ENCODE measurements around the gene KCNN4.
"Not testable (repeated sequence)": the region's sequence is repeated elsewhere in the genome, so short reads cannot be mapped to it uniquely, and the experiment has no call there.

Gene KCNN4

DNA sequence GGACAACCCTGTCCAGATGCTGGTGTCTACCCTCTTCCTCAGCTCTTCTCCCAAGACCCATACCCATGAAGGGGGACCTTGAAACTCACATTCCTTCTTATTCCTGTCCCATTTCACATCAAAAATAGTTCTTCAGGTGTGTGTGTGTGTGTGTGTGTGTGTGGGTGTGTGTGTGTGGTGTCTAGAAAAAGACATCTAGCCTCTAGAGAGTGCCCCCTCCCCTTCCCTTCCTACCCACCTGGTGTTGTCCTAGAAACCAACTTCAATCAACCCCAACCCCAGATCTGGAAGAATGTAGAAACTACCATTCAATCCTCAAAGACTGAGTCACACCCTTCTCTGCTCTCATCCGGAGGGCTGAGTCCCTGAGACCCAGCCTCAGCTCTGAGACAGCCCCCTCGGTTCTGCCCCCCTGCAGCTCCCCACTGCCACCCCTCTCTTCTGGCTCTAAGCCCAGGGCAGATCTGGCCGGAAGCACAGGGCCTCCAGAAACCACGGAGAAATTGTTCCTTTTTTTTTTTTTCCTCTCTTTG lies 3.5 kb downstream of the KCNN4 start:
- in situ Hi-C loops (cut with MboI; ENCODE audit: low sequenced_read_pairs), result loop anchor here (25.0 kb wide), 1 partner anchor 315 kb away; the partner anchor contains the start of gene LYPD3

DNA sequence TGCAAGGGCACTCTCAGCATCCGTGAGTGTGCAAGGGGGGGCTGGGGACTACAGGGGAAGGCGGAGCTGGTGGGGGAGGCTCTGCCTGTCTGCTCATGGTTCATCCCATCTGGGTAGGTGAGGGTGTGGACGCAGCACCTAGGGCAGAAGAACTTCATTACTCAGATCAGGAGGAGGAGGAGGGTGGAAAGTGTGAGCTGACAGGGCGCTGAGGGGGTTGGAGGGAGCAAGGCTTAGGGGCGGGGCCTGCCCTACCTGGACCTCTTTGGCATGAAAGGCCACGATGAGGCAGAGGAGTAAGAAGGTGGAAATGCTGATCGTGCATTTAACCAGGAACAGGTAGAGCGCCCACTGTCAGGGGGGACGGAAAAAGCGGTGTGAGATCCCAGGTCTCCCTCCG lies 4.5 kb downstream of the KCNN4 start:
- in situ Hi-C loops (cut with MboI; ENCODE audit: low sequenced_read_pairs), result loop anchor here (25.0 kb wide), 1 partner anchor 314 kb away; the partner anchor contains the start of gene LYPD3

DNA sequence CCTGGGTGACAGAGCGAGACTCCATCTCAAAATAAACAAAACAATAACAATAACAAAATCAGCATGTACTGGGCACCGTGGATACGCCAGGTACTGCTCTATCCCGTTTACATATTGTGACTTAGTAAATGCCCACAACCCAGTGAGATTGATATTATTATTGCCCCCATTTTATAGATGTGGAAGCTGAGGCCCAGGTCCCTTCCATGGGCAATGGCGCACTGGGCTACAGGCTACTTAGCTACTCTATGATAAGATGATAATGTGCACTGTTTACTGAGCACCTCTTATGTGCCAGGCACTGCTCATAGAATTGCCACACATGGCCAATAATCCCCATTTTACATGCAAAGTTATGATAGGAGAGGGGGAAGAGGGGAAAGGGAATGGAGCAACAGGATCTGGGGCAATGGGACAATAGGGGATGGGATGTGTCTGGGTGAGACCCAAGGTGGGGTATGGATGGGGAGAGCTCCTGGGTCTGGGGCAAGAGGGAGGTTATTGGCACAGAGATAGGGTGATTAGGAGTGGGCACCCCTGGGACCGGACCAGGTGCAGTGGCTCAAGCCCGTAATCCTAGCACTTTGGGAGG lies 5.4 kb downstream of the KCNN4 start:
- in situ Hi-C loops (cut with MboI; ENCODE audit: low sequenced_read_pairs), result loop anchor here (25.0 kb wide), 1 partner anchor 313 kb away; the partner anchor contains the start of gene LYPD3

DNA sequence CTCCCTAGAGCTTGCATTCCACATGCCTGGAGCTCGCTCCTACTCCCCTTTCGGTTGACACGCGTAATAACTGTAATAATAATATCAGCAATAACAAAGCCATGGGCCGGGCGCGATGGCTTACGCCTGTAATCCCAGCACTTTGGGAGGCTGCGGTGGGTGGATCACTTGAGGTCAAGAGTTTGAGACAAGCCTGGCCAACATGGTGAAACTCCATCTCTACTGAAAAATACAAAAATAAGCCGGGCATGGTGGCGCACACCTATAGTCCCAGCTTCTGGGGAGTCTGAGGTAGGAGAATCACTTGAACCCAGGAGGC lies 5.9 kb downstream of the KCNN4 start:
- in situ Hi-C loops (cut with MboI; ENCODE audit: low sequenced_read_pairs), result loop anchor here (25.0 kb wide), 1 partner anchor 313 kb away; the partner anchor contains the start of gene LYPD3

DNA sequence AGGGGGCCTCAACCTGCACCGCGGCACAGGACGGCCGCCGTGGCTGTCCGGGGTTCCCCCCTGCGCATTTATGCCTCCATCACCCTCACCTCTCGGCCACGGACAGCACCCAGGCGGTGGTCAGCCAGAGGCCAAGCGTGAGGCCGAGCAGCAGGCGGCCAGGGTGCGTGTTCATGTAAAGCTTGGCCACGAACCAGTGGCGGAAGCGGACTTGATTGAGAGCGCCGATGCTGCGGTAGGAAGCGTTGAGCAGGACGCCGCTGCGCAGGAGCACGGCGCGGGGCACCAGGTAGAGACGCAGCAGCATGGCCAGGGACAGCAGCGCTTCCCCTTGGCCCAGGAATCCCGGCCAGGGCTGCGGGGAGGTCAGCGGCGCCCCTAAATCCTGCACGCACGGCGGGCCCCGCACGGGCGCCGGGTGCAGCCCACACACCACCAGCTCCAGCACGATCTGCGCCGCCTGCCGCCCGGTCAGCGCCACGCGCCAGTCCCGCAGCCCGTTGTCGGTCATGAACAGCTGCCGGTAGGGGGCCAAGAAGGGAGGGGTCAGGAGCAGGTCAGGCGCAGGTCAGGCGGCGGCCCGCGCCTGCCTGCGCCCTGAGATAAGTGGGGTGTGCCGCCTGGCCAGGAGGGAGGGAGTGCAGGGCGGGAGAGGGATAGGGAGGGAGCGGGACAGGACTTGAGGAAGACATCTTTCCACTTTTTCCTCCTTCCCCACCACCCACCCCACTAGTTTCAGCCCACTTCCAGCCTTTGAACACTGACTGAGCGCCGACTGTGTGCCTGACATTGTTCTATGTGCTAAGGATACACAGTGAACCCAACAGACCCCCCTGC lies 6.5 kb downstream of the KCNN4 start:
- in situ Hi-C loops (cut with MboI; ENCODE audit: low sequenced_read_pairs), result no loop called here

DNA sequence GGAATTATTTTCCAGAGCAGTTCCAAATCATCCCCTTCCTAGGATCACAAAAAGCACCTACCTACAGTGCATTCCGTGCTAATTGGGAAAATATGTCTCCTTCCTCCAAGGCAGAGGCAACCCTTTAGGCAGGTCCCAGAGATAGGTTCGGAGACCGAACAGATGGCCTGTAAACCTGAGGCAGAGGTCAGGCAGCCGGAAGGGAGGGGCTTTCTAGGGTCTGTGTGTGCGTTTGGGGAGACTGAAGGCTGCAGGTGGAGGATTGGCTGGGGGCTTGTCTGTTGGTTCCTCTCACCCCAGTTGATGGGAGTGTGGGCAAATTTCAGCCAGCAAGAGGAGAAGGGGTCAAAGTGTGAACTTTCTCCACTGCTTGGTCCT lies 7.1 kb downstream of the KCNN4 start:
- in situ Hi-C loops (cut with MboI; ENCODE audit: low sequenced_read_pairs), result no loop called here

DNA sequence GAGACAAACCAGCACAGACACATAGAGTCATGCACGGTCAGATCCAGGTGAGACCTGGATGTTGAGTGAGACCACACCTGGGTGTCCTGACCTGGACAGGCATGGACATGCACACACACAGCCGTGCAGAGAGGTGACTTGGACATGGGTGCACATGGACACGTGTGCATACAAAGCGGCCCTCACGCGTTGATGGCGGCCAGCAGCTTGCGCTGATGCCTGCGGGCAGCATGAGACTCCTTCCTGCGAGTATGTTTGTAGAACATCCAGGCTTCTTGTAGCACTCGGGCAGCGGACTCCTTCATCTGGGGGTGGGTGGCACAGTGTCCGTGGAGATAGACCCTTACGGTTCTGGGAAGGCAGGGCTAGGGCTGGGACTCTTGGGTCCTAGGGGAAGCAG lies 11.5 kb downstream of the KCNN4 start:
- in situ Hi-C loops (cut with MboI; ENCODE audit: low sequenced_read_pairs), result no loop called here

DNA sequence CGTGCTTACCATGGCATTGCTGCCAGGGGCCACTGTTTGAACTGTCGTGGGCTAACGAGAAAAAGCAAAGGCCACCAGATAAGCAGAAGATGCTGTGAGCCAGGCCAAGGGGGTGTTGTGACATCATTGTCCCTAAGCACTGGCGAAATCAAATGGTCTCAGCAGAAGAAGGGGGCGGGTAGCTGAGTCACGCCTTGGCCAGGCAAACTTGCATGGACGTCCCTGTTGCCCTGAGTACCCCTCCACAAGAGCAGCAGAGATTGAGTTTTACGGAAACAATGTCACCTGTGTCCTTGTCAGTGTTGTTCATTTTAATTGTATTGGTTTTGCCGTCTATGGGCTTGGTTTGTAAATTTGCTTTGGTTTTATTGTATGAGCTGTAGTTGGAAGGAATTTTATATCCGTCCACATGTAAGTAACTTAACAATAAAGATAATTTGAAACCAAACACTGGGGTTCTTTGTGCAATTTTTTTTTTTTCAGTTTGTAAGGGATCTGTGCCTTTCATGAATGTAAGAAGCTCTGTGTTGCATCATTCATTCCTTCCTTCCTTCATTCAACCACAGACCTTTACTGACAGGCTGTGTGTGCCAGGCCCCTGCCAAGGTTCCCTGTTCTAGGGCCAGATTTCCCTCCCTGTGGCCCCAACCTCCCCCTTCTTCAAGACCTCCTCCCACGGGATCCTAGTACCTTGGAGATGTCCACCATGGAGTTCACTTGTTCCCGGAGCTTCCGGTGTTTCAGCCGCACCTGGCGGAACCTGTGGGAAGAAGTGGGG lies 12.3 kb downstream of the KCNN4 start:
- in situ Hi-C loops (cut with MboI; ENCODE audit: low sequenced_read_pairs), result no loop called here

DNA sequence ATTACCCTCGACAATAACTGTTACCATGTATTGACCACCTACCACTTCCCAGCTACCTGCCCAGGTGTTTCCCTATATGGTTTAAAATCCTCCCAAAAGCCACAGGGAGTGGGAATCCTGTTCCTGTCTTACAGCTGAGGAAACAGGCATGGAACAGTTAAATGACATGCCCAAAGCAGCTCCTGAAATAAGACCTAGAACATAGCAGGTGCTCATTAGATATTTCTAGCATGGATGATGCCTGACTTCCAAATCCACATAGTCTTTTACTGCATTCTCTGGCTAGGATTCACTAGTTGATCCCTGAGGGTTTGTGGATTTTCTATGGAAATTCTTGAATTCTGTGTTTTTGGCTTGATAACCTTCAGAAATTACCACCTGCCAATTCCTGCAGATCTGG lies 13.0 kb downstream of the KCNN4 start:
- in situ Hi-C loops (cut with MboI; ENCODE audit: low sequenced_read_pairs), result no loop called here

DNA sequence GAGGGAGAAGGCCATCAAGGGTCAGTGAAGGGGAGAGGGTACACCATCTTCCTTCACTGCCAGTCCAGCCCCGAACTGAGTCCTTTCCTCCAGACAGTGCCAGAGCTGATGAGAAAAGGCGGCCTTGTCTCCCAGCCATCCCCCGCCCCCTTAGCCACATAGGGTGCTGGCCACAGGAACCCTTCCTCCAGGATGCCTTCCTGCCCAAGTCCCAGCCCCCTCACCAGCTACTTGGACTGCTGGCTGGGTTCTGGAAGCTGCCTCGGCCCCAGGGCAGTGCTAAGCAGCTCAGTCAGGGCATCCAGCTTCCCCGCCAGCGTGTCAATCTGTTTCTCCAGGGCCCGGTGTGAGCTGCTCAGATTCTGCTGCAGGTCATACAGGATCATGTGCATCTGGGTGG lies 13.5 kb downstream of the KCNN4 start:
- in situ Hi-C loops (cut with MboI; ENCODE audit: low sequenced_read_pairs), result no loop called here

DNA sequence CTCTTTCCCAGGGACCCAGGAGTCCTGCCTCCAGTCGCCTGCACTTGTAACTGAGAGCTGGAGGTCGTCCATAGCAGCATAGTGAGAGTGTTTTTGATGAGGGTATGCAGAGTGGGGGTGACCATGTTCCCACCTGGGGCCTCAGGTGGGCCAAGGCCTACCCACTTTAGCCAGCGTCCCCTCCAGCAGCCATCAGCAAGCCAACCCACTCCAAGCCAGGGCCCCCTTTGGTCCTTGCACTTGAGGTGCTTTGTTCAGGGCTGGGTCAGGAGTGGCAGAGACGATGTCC lies 14.1 kb downstream of the KCNN4 start:
- in situ Hi-C loops (cut with MboI; ENCODE audit: low sequenced_read_pairs), result no loop called here

DNA sequence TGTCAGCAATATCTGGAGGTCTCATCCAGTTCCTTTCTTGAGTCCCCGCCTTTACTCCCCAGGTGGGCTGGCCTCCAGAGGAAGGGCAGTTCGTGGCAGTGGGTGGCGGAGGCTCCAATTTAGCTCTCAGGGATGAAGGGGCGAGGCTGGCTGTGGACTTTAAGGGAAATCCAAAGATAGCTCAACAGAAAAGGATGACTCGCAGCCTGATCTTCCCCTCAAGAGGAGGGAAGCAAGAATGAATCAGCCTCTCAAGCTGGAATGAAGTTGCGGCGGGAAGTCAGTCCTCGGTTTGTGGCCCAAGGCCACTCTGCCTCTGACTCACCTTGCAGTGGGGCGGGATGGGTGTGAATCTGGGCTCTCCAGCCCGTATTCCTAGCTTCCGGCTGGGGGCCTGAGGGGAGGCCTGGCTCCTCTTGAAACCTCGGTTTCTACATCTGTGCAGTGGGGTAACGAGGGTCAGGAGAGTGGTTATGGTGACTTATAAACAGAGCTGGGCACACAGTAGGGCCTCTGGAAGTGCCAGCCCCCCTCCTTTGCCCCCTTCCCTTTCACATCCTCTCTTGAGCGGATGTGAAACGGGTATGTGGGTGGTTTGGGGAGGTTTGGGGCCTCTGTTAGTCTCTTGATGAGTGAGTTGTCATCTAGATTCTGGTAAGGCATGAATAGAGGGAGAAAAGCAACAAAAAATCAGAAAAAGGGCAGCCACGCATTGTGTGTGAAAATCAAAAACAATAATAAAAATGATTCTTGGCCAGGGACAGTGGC lies 15.5 kb downstream of the KCNN4 start:
- in situ Hi-C loops (cut with MboI; ENCODE audit: low sequenced_read_pairs), result no loop called here

DNA sequence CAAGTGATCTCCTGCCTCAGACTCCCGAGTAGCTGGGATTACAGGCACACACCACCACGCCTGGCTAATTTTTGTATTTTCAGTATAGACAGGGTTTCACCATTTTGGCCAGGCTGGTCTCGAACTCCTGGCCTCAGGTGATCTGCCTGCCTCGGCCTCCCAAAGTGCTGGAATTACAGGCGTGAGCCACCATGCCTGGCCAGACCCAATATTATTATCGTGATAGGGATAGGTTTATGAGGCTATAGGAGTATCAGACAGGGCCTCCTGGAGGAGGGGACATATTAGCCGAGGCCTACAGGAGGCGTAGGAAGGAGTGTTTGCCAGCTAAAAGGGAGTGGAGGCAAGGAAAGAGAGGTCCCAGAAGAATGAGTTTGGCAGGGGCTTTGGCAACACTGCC lies 16.1 kb downstream of the KCNN4 start:
- in situ Hi-C loops (cut with MboI; ENCODE audit: low sequenced_read_pairs), result not testable (repeated sequence)

DNA sequence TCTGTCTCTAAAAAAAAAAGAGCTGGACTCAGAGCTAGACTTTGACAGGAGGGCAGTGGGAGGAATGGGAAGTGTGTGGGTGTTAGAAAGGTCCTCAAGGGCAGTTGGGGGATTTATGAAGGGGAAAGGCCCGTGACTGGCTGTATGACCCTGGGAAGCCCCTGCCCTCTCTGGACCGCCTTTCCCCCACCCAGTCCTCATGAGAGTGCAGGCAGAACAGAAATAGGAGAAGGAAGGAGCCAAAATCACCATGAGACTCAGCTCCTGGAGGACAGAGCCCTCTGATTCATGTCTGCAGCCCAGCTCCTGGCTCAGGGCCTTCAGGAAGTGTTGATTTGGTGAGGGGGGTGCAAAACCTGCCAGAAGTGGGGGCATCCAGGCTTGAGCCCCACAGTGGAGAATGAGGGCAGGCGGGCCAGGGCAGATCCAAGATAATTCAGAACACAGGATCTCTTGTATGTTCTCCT lies 17.3 kb downstream of the KCNN4 start:
- in situ Hi-C loops (cut with MboI; ENCODE audit: low sequenced_read_pairs), result no loop called here

DNA sequence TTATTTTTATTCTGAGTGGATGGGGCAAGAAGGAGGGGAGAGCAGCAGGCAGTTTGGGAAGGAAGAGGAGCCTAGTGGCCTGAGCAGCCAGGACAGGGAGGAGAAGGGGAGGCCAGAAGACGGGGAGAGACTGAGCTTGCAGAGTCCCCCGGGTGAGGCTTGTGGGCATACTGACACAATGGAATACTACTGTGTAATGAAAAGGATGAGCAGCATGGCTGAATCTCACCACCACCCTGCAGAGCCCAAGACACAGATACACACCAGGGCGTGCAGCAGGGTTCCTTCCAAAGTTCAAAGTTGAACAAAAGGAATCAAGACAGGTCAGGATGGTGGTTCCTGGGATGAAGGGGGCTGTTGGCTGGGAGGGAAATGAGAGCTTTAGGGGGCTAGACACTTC lies 18.0 kb downstream of the KCNN4 start:
- in situ Hi-C loops (cut with MboI; ENCODE audit: low sequenced_read_pairs), result no loop called here

DNA sequence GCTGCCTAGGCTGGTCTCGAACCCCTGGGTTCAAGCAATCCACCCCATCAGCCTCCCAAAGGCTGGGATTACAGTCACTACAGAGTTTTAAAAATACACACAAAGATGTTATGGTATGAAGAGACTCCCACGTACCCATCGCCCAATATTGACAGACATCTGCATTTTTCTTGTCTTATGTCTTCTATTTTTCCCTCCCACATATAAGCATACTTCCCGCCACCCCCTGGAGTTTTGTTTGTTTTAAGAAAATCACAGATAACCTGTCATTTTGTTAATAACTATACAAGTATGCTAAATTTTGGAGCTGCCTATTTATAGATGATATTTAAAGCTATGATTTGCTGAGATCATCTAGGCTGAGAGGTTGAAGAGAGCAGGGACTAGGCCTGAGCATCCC lies 19.8 kb downstream of the KCNN4 start:
- in situ Hi-C loops (cut with MboI; ENCODE audit: low sequenced_read_pairs), result no loop called here

DNA sequence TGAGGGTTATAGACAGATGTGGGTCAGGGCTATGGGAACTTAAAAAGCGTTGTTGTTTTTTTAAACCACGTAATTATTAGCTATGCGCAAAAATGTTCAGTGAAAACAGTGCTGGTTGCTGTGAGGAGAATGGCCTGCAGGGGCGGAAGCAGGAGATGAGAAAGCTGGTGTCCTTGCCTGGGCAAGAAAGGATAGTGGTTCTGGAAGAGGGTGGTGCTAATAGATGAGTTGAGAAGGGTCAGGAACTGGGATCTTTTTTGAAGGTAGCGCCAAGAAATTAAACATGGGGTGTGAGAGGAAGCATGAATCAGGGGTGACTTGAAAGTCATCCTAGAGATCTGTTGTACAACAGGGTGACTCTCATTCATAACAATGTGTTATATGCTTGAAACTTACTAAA lies 21.3 kb downstream of the KCNN4 start:
- in situ Hi-C loops (cut with MboI; ENCODE audit: low sequenced_read_pairs), result no loop called here

DNA sequence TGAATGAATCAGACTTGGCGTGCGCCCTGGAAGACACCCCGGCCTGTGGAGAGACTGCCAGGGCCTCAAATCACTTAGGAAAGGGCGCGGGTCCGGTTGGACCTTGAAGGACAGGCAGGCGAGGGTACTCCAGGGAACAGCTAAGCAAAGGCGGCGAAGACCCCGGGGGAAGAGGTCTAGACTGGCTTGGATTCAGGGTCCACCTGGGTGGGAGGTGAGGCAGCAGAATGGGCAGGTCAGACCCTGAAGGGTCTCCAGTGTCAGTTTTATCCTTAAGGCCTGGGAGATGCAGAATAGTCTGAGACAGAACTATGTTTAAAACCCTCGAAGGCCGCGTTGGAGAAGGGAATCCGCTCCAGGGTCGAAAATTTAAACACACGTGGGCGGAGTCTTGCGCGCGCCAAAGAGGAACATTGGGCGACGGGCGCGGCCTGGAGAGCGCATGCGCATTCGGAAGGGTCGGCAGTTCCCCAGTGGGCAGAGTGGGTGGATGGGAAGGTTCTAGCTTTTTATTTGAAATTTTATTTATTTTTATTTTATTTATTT lies 25.4 kb downstream of the KCNN4 start:
- in situ Hi-C loops (cut with MboI; ENCODE audit: low sequenced_read_pairs), result no loop called here

DNA sequence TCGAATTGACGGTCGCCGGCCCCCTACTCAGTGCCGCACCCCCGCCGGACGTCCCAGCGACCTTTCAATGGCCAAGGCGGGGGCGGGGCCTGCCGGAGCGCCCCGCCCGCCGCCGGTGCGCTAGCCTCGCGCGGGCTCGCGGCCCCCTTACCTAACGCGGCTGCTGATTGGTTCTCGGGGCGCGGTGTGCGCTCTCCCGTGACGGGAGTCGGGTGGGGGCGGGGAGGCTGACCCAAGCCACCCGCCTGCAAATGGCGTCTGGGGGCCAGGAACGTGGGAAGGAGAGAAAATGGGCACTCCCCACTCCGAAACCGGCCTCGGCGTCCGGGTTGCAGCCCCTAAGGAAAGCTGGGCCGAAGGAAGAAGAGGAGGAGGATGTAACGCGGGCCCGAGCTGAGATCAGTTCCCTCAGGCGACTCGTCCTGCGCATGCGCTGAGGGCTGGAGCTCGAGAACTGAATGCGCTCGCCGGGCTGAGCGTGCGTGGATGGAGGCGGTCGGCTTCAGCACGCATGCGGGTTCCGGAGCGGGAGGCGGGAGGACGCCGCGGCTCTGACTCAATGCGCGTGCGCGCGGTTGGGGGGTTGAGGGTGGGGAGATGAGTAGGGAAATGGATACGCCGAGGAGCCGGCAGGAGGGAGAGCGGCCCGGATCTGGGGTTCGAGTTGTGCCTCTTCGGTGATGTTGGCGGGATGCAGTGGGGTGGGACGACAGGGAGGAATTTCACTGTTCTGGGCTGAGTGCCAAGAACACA lies 26.1 kb downstream of the KCNN4 start, which contains the start of gene SMG9:
SMG9 (minus strand) TSS at position 460 of the 753 bp plus-strand sequence. CDS start 4,221 bp downstream, outside the sequence.
- in situ Hi-C loops (cut with MboI; ENCODE audit: low sequenced_read_pairs), result no loop called here

DNA sequence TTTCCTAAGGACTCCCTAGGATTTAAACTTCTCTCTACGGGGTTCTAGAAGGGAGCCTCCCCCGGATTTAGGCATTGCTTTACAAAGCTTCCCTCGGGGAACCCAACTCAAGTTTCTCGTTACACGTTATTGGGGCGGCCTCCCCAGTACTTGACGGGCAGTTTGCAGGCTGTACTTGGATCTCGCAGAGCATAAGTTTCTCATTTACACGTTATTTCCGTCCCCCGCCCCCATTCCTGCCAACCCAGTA lies 26.6 kb downstream of the KCNN4 start:
- in situ Hi-C loops (cut with MboI; ENCODE audit: low sequenced_read_pairs), result no loop called here

All from HL-60/S4 treated with phorbol 12-myristate 13-acetate at 8.2 ng/mL for 4 days and 3 days (cell line).